MM.1S (cell line): ENCODE results near the gene PXDC1.

Experiments used
- DNase-seq: peaks from one replicate; pipeline ENCODE4 v3.0.0-alpha.2; 2015
- H2AFZ ChIP-seq: fragments of 300-600 bp; sonication (generic); 2 replicates; pipeline ENCODE4 v1.6.0; 2016; ENCODE audit warnings: antibody characterized with exemption, low read length
- H3F3A ChIP-seq: fragments of 300-600 bp; sonication (generic); 2 replicates; pipeline ENCODE4 v1.6.1; 2016; ENCODE audit warnings: mild to moderate bottlenecking, antibody characterized with exemption, low read length, moderate library complexity, mixed read lengths; ENCODE audit not compliant: insufficient read depth
- H3K27ac ChIP-seq: fragments of 300-600 bp; sonication (generic); 2 replicates; pipeline ENCODE4 v1.5.1; 2016; ENCODE audit warnings: mild to moderate bottlenecking, low read length
- H3K27me3 ChIP-seq: fragments of 300-600 bp; sonication (generic); replicated peaks from 2 replicates; pipeline ENCODE4 v1.6.0; 2016; ENCODE audit warnings: low read length; ENCODE audit not compliant: insufficient read depth
- H3K36me3 ChIP-seq: fragments of 300-600 bp; sonication (generic); replicated peaks from 2 replicates; pipeline ENCODE4 v1.6.1; 2016; ENCODE audit warnings: mild to moderate bottlenecking, low read length, mixed read lengths; ENCODE audit not compliant: insufficient read depth
- H3K4me1 ChIP-seq: fragments of 300-600 bp; sonication (generic); 2 replicates; pipeline ENCODE4 v1.6.1; 2016; ENCODE audit warnings: low read length, mixed read lengths
- H3K4me2 ChIP-seq: fragments of 300-600 bp; sonication (generic); 2 replicates; pipeline ENCODE4 v1.6.0; 2016; ENCODE audit warnings: low read depth, low read length
- H3K4me3 ChIP-seq: fragments of 300-600 bp; sonication (generic); 2 replicates; pipeline ENCODE4 v1.5.1; 2016; ENCODE audit warnings: low read length, mixed read lengths
- H3K79me2 ChIP-seq: fragments of 300-600 bp; sonication (generic); 2 replicates; pipeline ENCODE4 v1.6.1; 2016; ENCODE audit warnings: mixed run types, low read length, mixed read lengths
- H3K9ac ChIP-seq: fragments of 300-600 bp; sonication (generic); 2 replicates; pipeline ENCODE4 v1.6.1; 2016; ENCODE audit warnings: low read length, mixed read lengths
- H3K9me2 ChIP-seq: fragments of 300-600 bp; sonication (generic); replicated peaks from 2 replicates; pipeline ENCODE4 v1.6.1; 2016; ENCODE audit warnings: mild to moderate bottlenecking, low read length, mixed read lengths; ENCODE audit not compliant: insufficient read depth
- H3K9me3 ChIP-seq: fragments of 300-600 bp; sonication (generic); replicated peaks from 2 replicates; pipeline ENCODE4 v1.6.1; 2016; ENCODE audit warnings: mild to moderate bottlenecking, low read length, mixed read lengths; ENCODE audit not compliant: insufficient read depth
- H4K20me1 ChIP-seq: fragments of 300-600 bp; sonication (generic); 2 replicates; pipeline ENCODE4 v1.6.1; 2016; ENCODE audit warnings: mild to moderate bottlenecking, low read length, moderate library complexity, mixed read lengths; ENCODE audit not compliant: insufficient read depth
- CTCF ChIP-seq: fragments of 300-600 bp; sonication (generic); IDR thresholded peaks from 2 replicates; pipeline ENCODE4 v1.5.1; 2016; ENCODE audit warnings: antibody characterized with exemption, low read length, mixed read lengths
- EZH2 ChIP-seq: fragments of 300-600 bp; sonication (generic); optimal IDR thresholded peaks from 2 replicates; pipeline ENCODE3; 2017; ENCODE audit warnings: low read depth, mild to moderate bottlenecking, antibody characterized with exemption, low read length, mixed read lengths
- EZH2phosphoT487 ChIP-seq: fragments of 300-600 bp; sonication (generic); IDR thresholded peaks from 2 replicates; pipeline ENCODE4 v1.6.1; 2018; ENCODE audit warnings: antibody characterized with exemption, low read length

Gene PXDC1

DNA sequence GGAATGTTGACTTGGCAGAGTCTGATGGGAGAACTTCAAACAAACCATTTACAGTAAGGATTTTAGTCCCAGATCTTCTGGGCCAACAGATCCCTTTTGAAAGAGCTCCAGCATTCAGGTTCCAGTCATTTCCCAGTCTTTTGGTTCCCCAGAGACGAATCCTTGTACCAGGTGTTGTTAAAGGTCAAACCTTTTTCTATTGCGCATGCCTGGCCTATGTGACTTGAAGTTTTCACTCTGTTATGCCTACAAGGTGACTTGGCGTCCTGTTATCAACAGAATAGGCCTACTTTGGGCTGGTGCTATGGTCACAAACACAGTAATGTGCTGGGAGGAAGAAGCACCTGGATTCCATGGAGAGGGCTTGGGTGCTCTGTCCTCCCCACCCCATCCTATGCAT lies 52.3 kb downstream of the PXDC1 start:
- Histone ChIP-seq H3K9me3 (no peaks in the 10 kb centered on the region), H3K4me3 (no peak overlapping the region), H2AFZ (no peak overlapping the region), H3K9me2 (no peaks in the 10 kb centered on the region), H3K9ac (no peak overlapping the region), H3K4me1 (no peaks in the 10 kb centered on the region), H3F3A (no peaks in the 10 kb centered on the region), H3K79me2 (no peaks in the 10 kb centered on the region), H3K4me2 (no peak overlapping the region), H3K27ac (no peak overlapping the region), H4K20me1 (no peaks in the 10 kb centered on the region), H3K27me3 (no peaks in the 10 kb centered on the region), H3K36me3 (no peaks in the 10 kb centered on the region)
- no peak for DNase-seq
- TF ChIP-seq EZH2 (no peak), EZH2phosphoT487 (no peak), CTCF (no peak)

DNA sequence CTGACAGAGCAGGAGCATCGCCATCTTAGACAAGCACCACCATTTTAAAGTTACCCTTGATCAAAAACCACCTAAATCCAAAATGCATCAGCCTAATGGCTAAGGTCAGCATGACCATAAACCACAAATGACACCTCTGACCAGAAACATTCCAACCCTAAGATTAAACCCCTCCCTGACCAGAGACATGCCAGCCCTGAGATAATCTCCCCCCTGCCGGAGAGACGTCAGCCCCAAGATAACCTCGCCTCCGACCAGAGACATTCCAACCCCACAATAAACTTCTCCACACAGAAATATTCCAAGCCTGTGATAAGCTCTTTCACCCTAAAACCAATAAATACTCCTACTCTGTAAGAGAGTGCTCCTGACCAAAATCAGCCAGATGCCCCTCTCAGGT lies 53.5 kb downstream of the PXDC1 start:
- no peak overlapping the region for H3K27ac ChIP-seq
- H3K9me3 ChIP-seq: no peaks in the 10 kb centered on the region
- no peak overlapping the region for H3K9ac ChIP-seq
- no peaks in the 10 kb centered on the region for H3K79me2 ChIP-seq
- H3K36me3 ChIP-seq: no peaks in the 10 kb centered on the region
- TF ChIP-seq CTCF: no peak
- TF ChIP-seq EZH2phosphoT487: no peak
- no peak for TF ChIP-seq EZH2
- no peaks in the 10 kb centered on the region for H3K27me3 ChIP-seq
- H3K4me3 ChIP-seq: no peak overlapping the region
- no peak overlapping the region for H2AFZ ChIP-seq
- DNase-seq: no peak
- no peaks in the 10 kb centered on the region for H3K9me2 ChIP-seq
- no peaks in the 10 kb centered on the region for H3F3A ChIP-seq
- H3K4me1 ChIP-seq: no peaks in the 10 kb centered on the region
- no peak overlapping the region for H3K4me2 ChIP-seq
- no peaks in the 10 kb centered on the region for H4K20me1 ChIP-seq

DNA sequence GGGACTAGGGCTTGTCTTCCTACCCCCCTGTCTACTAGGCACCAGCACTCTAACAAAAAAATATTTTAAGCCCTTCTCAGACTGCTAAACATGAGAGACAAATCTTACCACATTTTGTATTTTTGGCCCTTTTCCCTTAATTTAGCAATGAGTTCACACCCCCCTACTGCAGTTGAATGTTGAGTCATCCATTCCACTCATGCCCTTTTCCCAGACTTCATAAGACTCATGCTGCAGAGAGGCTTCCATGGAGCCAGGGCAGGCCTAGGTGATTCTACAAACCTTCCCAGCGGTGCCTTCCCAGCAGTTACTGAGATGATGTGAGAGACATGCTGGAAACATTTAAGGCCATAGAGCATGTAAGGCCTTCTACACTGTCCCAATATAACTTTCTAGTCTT lies 53.9 kb downstream of the PXDC1 start:
- Histone ChIP-seq H3K79me2 (no peaks in the 10 kb centered on the region), H3K9ac (no peak overlapping the region), H3K9me2 (no peaks in the 10 kb centered on the region), H4K20me1 (no peaks in the 10 kb centered on the region), H3K27ac (no peak overlapping the region), H3K36me3 (no peaks in the 10 kb centered on the region), H3K9me3 (no peaks in the 10 kb centered on the region), H3F3A (no peaks in the 10 kb centered on the region), H3K27me3 (no peaks in the 10 kb centered on the region), H3K4me2 (no peak overlapping the region), H2AFZ (no peak overlapping the region), H3K4me1 (no peaks in the 10 kb centered on the region), H3K4me3 (no peak overlapping the region)
- TF ChIP-seq EZH2phosphoT487: no peak
- no peak for TF ChIP-seq EZH2
- no peak for TF ChIP-seq CTCF
- DNase-seq: no peak
